ENCODE results near the gene SEMA3B. TPM values are rescaled to one million over a fixed set of nuclear protein-coding genes. Genes with fewer than 3 reads are reported as not detected.
A peak's percentile ranks its signal among the peaks of the same experiment; 100 is the strongest.

The SEMA3B gene
- total RNA-seq, 2 donors from 2014 or later, result 71.1 to 116 TPM

- Histone ChIP-seq H3K27ac (peak overlapping the region; percentile 93 to 97 (median 94)), H3K36me3 (replicated peaks in 1 of 2; ENCODE audit: insufficient read depth in 1 of 2, low read depth in 2 of 2) (no peaks in the 10 kb centered on the region), H3K9me3 (no peaks in the 10 kb centered on the region), H3K4me1 (peaks cover 92% of the 10 kb centered on the region), H3K4me3 (no peak overlapping the region), H3K27me3 (no peaks in the 10 kb centered on the region)
- no peak for TF ChIP-seq CTCF (IDR thresholded peaks at IDR 0.05)
- no peak for DNase-seq
- ATAC-seq, result no peak
- intact Hi-C loops (cut with DNase I), result no loop called here
- WGBS, 2 donors, result 8 to 37% methylated on average over 3 of the region's 3 CpGs
Observed at GRCh38 chr3:50268276-50268675, 671 bp upstream of the SEMA3B start.

DNA sequence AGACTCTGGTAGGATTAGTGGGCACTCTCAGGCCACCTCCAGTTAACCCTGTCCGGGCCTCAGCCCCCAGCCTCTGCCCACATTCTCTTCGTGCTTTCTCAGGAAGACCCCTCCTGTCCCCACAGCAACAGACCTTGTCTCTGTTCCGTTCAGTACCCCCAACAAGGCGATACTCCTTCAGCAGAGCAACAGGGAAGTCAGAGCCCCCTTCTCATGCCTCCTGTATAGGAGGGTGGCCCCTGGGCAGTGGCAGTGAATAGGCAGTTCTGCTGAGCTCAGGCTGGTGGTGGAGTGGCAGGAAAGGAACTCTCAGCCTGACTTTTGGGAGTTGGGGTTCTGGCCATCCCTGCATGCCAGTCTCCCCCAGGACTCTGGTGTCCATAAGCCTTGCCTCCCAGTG lies 513 bp downstream of the SEMA3B start:
- Histone ChIP-seq H3K4me1 (peaks cover 97% of the 10 kb centered on the region), H3K9me3 (no peaks in the 10 kb centered on the region), H3K4me3 (peak overlapping the region; percentile 4 to 16), H3K36me3 (replicated peaks in 1 of 2; ENCODE audit: insufficient read depth in 1 of 2, low read depth in 2 of 2) (no peaks in the 10 kb centered on the region), H3K27me3 (no peaks in the 10 kb centered on the region), H3K27ac (peak overlapping the region; percentile 93 to 97 (median 94))
- TF ChIP-seq POLR2A (IDR thresholded peaks at IDR 0.05), result no peak
- WGBS, 2 donors, result 17 to 22% methylated on average over 4 of the region's 4 CpGs
- intact Hi-C loops (cut with DNase I), result no loop called here
- DNase-seq (no peak), ATAC-seq (no peak)

- Histone ChIP-seq H3K27ac (peak overlapping the region; percentile 93 to 97 (median 94)), H3K36me3 (replicated peaks in 1 of 2; ENCODE audit: insufficient read depth in 1 of 2, low read depth in 2 of 2) (no peaks in the 10 kb centered on the region), H3K4me3 (peak overlapping the region in 1 of 2 donors; percentile 16), H3K27me3 (no peaks in the 10 kb centered on the region), H3K4me1 (peaks cover 93% of the 10 kb centered on the region), H3K9me3 (no peaks in the 10 kb centered on the region)
- ATAC-seq (no peak), DNase-seq (no peak)
- 37 to 40% methylated on average over 1 to 8 of the region's 8 CpGs for WGBS, 2 donors
- intact Hi-C loops (cut with DNase I), result loop anchor here (5.0 to 10.0 kb wide), 2 partner anchors 38 to 75 kb away; partner anchors contain the start of gene GNAT1
- TF ChIP-seq CTCF (IDR thresholded peaks at IDR 0.05) (no peak), POLR2A (IDR thresholded peaks at IDR 0.05) (no peak)
Observed at GRCh38 chr3:50269977-50270413, 1.0 kb downstream of the SEMA3B start.

DNA sequence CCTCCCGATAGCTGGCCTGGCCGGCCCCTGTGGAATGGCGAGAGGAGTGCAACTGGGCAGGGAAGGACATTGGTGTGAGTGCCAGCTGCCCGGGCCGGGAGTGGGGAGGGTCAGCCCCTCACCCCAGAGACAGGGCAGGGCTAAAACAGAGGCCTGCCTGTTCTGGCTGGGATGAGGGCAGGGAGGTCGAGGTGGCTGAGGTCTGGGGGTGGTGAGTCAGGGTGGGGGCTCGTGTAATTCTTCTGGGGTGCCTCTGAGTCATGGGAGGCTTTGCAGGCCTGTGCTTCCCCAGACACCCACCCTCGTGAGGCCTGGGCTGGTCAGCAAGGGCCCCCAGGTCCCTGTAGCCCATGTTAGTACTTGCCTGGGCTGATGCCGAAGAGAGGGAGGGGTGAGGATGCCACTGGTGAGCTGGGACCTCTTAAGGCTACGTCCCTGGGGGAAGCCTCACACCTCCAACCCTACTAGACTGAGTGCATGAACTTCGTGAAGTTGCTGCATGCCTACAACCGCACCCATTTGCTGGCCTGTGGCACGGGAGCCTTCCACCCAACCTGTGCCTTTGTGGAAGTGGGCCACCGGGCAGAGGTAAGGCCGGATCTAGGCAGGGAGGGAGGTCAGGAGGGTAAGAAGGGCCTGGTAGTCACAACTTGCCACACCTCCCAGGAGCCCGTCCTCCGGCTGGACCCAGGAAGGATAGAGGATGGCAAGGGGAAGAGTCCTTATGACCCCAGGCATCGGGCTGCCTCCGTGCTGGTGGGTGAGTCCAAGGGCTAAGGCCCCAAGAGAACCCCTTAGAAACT lies 1.7 kb downstream of the SEMA3B start:
- DNase-seq, result no peak
- no peak overlapping the region for H3K4me3 ChIP-seq

More for the DNA sequence above, 1.7 kb downstream of the SEMA3B start:
- ATAC-seq, result no peak
- Histone ChIP-seq H3K9me3 (no peaks in the 10 kb centered on the region), H3K4me1 (peaks cover 87% of the 10 kb centered on the region), H3K27ac (peak overlapping the region; percentile 93 to 97 (median 94)), H3K36me3 (replicated peaks in 1 of 2; ENCODE audit: insufficient read depth in 1 of 2, low read depth in 2 of 2) (no peaks in the 10 kb centered on the region), H3K27me3 (no peaks in the 10 kb centered on the region)
- intact Hi-C loops (cut with DNase I), result loop anchor here (5.0 to 10.0 kb wide), 2 partner anchors 38 to 76 kb away; partner anchors contain the start of gene GNAT1
- TF ChIP-seq CTCF (IDR thresholded peaks at IDR 0.05) (no peak), POLR2A (IDR thresholded peaks at IDR 0.05) (no peak)
- WGBS, 2 donors, result 50 to 51% methylated on average over 10 to 19 of the region's 19 CpGs
